GM12873 (cell line): Measurements from ENCODE around the gene MCF2L2.

Experiments
- TF ChIP-seq, protein P1 (sequence below): IDR thresholded peaks from 2 replicates; pipeline ENCODE4 v1.5.1; 2012; ENCODE audit warnings: low read depth, mild to moderate bottlenecking, moderate library complexity, low read length, control low read depth; ENCODE audit not compliant: insufficient read depth; ENCODE audit errors: missing control alignments

MCF2L2 gene

DNA sequence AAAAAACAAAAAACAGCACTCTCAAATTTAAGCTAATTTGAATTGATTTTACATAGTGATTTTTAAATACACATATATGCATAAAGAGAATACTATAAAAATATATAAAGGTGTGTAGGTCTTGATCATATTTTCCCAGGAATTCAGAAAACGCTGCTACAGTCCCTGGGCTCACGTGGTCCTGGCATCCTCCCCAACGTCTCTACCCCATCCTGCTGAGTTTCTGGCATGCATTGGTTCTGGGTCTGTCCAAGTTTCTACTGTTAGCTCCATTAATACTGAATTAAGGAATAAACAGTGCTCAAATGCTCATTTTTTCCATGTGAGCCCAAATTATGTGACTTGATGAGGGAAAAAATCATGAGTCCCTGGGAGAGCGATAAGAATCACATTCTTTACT, 233.2 kb downstream of the MCF2L2 start:
- TF ChIP-seq, protein P1, sequence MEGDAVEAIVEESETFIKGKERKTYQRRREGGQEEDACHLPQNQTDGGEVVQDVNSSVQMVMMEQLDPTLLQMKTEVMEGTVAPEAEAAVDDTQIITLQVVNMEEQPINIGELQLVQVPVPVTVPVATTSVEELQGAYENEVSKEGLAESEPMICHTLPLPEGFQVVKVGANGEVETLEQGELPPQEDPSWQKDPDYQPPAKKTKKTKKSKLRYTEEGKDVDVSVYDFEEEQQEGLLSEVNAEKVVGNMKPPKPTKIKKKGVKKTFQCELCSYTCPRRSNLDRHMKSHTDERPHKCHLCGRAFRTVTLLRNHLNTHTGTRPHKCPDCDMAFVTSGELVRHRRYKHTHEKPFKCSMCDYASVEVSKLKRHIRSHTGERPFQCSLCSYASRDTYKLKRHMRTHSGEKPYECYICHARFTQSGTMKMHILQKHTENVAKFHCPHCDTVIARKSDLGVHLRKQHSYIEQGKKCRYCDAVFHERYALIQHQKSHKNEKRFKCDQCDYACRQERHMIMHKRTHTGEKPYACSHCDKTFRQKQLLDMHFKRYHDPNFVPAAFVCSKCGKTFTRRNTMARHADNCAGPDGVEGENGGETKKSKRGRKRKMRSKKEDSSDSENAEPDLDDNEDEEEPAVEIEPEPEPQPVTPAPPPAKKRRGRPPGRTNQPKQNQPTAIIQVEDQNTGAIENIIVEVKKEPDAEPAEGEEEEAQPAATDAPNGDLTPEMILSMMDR = no peak

DNA sequence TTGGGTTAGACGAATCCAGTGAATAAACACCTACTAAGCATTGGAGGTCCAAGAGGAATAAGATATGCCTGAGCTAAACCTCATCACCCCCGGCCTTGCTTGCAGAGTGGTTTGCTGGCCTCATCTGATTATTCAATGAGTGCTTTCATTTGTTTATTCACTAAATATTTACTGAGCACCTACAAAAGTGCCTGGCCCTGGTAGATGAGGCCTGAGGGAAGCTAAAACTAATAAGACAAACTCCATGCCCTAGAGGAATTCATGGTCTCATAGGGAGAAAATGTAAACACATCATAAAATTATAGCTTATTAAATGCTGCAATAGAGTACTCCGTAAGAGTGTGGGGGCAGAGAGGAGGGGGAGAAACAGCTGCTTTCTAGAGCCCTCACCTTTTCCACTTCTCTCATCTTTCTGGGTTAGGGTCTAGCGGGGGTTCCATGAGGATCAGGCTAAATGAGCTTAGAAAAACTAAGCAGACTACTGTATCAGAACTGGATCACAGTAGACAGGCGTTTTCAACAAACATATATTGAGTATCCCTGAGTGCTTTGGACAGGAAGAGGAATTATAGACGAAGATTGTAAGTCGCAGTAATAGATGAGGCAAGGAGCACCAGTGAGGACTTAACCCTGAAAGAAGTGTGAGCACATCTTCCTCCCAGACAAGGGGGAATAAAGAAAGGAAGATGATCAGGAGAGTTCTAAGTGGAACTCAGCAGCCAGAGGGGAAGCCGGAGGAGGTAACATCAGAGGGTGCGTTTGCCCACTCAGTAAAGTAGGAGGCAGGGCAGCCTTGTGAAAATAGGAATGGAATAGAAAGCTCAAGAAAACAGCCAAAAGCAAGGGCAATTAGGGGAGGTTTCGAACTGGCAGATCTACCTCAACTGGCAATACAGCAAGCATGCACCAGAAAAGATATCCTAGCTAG, 234.4 kb downstream of the MCF2L2 start:
- TF ChIP-seq, protein P1 = no peak

DNA sequence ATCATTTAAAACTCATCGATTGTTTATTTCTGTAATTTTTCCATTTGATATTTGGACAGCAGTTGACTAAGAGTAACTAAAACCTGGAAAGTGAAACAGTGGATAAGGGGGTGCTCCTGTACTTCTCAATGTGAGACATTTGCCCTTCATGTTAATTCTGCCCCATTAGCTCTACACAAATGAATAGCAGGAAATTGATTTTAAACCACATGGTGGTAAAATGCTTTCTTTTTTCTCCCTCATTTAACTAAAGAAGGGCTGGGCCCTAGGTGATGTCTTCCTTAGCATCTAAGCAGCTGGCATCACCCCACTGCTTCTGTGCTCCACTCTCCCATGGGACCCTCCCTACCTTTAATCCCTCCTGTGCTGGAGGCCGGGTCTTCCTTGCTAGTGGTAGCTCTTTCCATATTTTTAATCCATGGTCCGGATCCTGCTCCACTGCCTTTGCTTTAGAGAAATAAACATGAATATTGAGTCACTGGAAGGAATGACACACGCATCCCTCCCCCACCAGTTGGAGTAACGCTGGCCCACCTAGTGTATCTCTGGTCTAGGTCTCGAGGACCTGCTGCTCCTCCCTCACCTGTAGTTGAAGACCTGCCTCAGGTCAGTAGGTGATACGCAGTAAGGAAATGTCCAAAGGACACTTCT, 235.6 kb downstream of the MCF2L2 start:
- TF ChIP-seq, protein P1 = no peak

DNA sequence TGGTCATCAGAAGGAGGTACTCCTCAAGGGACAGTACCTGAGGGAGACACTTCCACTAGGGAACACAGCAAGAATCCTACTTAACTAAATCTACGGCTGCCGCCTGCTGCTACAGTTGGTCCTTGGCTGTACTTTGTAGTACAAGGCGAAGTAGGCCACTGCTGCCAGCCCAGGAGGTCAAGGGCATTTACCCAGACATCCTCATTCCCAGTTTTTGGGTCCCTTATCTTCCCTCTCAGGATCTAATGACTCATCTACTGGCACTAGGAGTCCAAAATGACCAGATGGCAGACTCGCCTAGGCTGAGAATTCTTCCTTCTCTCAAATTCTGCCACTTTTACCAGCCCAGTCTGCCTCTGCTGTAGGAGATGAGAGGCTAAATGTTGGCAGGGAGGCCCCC, 238.8 kb downstream of the MCF2L2 start:
- TF ChIP-seq, protein P1 = no peak

DNA sequence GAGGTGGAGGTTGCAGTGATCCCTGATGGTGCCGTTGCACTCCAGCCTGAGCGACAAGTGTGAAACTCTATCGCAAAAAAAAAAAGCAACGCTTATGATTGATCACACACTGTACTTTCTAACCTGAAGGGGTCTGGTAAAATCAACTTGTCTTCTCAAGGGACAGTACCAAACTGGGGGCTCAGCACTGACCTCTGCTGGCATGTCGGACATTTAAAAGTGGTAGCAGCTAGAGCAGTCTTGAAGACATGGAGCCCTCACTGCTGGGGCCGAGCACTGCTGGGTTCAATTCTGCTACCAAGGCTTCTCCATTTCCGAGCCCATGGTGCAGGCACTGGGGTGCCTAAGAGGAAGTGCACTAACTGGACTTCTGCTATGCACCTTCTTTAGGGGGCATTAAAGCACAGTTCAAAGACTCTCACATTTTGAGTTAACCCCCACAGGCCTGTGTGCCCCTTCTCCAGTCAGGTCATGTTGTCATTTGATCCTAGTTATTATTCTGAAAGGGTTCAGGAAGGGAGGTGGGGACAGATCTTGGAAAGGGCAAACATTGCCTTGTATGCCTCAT, 239.4 kb downstream of the MCF2L2 start:
- TF ChIP-seq, protein P1 = peak; percentile 68

DNA sequence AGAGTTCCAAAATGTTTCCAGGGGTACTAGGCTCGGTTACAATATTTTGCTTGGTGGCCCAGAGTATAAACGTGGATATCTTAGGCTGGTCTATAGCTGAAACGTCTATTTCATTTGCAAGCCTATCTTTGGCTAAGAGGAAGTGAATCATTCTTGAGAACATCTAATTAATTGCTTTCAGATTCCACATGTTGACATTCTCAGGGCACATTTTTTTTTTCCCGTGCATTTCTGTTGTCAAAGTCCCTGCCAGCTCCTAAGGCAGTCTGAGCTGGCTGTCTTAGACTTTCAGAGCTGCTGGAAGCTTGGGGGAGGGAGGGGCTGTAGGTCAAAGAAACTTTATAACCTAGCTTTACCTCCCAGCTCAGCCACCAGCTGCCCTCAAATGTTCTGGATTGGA, 242.7 kb downstream of the MCF2L2 start:
- TF ChIP-seq, protein P1 = no peak

DNA sequence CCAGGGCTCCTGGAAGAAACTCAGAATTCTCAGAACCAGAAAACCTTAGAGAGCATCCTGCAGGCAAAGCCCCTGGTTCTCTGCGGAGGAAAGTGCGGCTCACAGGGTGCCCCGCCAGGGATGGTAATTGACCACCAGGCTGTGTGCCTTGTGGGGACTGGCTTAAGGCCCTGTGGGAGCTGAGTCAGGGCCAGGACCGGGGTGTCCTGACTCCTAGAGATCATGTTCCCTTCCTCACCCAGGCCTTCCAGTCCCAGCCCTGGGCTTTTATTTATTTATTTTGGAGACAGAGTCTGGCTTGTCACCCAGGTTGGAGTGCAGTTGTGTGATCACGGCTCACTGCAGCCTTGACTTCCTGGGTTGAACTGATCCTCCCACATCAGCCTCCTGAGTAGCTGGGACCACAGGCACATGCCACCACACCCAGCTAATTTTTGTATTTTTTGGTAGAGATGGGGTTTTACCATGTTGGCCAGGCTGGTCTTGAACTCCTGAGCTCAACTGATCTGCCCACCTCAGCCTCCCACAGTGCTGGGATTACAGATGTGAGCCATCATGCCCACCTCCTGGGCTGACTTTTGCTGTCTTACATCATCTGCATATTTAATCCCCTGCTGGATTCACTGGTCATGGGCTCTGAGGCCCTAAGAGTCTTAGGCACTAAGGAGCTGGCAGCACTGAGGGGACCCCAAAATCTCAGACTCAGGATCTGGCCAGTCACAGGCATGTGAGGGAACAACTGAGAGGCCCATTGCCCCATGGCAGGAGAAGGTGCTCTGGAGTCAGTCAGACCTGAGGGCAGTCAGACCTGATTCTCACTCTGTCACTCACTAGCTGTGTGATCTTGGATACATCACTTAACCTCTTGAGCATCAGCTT, 245.4 kb downstream of the MCF2L2 start:
- TF ChIP-seq, protein P1 = no peak
